Measurements from ENCODE around the gene PPFIA4.

GRCh38 chr1:202976633-202977032 lies 49.7 kb upstream of the PPFIA4 start:
- TF ChIP-seq CTCF (IDR thresholded peaks at IDR 0.05) (no peak), POLR2A (IDR thresholded peaks at IDR 0.05) (no peak)
